Type B pancreatic cell (in vitro differentiated cells): ENCODE results near the gene POT1. TPM values are rescaled to one million over a fixed set of nuclear protein-coding genes. Genes with fewer than 3 reads are reported as not detected.

Experiments
- DNase-seq: peaks from one replicate; pipeline ENCODE4 v3.0.0; 2021; ENCODE audit warnings: mixed read lengths; ENCODE audit not compliant: unreplicated experiment; ENCODE audit errors: extremely low spot score
- H3K27ac Mint-ChIP-seq: 2 replicates; pipeline ENCODE4 v1.8.0; 2021; ENCODE audit warnings: mild to moderate bottlenecking, mixed read lengths
- H3K27me3 Mint-ChIP-seq: 2 replicates; pipeline ENCODE4 v1.8.0; 2021; ENCODE audit warnings: mixed read lengths
- H3K36me3 Mint-ChIP-seq: 2 replicates; pipeline ENCODE4 v1.8.0; 2021; ENCODE audit warnings: mixed read lengths
- H3K4me1 Mint-ChIP-seq: one replicate; pipeline ENCODE4 v1.8.0; 2021; ENCODE audit warnings: mixed read lengths; ENCODE audit not compliant: unreplicated experiment
- H3K4me3 Mint-ChIP-seq: 2 replicates; pipeline ENCODE4 v1.8.0; 2021; ENCODE audit warnings: mild to moderate bottlenecking, mixed read lengths
- H3K9me3 Mint-ChIP-seq: 2 replicates; pipeline ENCODE4 v1.8.0; 2021; ENCODE audit warnings: mixed read lengths
- total RNA-seq: library from RNA; stranded (reverse); gene quantifications from 2 replicates; pipeline ENCODE4 v1.2.1, GENCODE V29; 2021; ENCODE audit warnings: low replicate concordance
- TF ChIP-seq, protein P1 (sequence below): fragments of 200-600 bp; sonication (generic); conservative IDR thresholded peaks from 2 replicates; pipeline ENCODE4 v1.5.0; 2021; ENCODE audit warnings: antibody characterized with exemption, mild to moderate bottlenecking

The POT1 gene
- total RNA-seq, 1 donor from 2014 or later: 27.3 TPM

DNA sequence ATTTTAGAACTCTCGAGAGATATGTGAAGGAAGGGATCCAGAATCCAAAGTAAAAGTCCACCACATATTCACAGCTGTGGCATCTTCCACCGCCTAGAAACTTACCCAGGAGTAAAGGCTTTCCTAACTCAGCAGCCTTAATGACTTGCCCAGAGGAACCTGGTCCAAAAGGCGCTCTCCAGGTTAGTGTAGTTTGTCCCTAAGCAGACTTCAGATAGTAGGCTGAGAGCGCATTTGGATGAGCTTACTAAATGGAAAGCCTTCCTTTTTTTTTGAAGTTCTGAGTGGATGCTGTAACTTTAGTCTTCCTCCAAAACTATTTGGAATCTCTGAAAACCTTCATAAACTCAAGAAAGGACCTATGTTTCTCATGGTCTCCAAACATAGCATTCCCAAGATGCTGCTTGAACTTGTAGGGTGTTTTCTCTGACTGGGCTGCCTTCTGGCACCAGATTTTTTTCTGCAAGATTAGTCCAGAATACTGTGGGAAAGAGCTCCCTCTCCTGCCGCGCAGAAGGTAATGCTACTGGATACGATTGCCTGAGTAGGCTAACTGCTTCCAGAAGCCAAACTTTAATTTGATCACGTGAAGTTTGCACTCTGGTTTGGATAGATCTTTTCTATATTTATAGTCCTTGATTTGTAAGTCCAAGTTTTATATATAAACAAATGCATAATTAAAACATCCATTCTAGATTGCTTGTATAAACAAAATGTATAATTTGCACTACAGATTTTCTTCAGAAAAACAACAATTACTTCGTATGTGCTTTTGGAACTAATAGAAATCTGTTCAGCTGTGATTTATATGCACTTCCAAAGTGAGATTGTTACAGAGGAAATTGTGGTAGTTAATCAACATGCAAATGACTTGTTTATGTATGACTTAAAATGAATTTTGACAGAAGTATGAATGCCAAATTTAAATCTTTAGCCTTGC lies 144.5 kb downstream of the POT1 start:
- Mint-ChIP-seq H3K36me3 (no peaks in the 10 kb centered on the region), H3K9me3 (no peaks in the 10 kb centered on the region), H3K4me3 (no peak overlapping the region), H3K4me1 (no peaks in the 10 kb centered on the region), H3K27ac (no peak overlapping the region), H3K27me3 (no peaks in the 10 kb centered on the region)
- TF ChIP-seq, protein P1, sequence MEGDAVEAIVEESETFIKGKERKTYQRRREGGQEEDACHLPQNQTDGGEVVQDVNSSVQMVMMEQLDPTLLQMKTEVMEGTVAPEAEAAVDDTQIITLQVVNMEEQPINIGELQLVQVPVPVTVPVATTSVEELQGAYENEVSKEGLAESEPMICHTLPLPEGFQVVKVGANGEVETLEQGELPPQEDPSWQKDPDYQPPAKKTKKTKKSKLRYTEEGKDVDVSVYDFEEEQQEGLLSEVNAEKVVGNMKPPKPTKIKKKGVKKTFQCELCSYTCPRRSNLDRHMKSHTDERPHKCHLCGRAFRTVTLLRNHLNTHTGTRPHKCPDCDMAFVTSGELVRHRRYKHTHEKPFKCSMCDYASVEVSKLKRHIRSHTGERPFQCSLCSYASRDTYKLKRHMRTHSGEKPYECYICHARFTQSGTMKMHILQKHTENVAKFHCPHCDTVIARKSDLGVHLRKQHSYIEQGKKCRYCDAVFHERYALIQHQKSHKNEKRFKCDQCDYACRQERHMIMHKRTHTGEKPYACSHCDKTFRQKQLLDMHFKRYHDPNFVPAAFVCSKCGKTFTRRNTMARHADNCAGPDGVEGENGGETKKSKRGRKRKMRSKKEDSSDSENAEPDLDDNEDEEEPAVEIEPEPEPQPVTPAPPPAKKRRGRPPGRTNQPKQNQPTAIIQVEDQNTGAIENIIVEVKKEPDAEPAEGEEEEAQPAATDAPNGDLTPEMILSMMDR: peak; percentile 95
- DNase-seq: no peak

DNA sequence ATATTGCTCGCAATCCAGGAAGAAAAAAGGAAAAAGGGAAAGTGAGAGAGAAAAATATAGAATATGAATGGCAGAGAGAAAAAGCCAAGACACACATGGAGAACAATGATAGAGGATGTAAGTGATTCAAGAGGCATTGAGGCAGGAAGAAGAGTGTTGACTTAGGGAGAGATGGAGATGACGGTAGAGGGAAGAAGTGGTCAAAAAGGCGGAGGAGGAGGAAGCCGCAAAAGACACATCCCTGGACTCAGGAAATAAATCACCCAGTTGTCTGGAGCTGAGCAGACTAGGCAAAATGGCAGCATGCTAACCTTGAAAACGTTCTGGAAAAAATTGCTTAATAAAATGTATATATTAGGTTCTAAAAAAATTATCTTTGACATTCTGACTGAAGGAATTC lies 146.4 kb downstream of the POT1 start:
- H3K27ac Mint-ChIP-seq: no peak overlapping the region
- TF ChIP-seq, protein P1: no peak
- DNase-seq: no peak
- H3K9me3 Mint-ChIP-seq: no peaks in the 10 kb centered on the region
- no peaks in the 10 kb centered on the region for H3K27me3 Mint-ChIP-seq
- H3K4me1 Mint-ChIP-seq: no peaks in the 10 kb centered on the region
- no peaks in the 10 kb centered on the region for H3K36me3 Mint-ChIP-seq
- no peak overlapping the region for H3K4me3 Mint-ChIP-seq

- DNase-seq: no peak
- TF ChIP-seq, protein P1: no peak
- Mint-ChIP-seq H3K4me1 (no peaks in the 10 kb centered on the region), H3K4me3 (no peak overlapping the region), H3K27me3 (no peaks in the 10 kb centered on the region), H3K36me3 (no peaks in the 10 kb centered on the region), H3K9me3 (no peaks in the 10 kb centered on the region), H3K27ac (peak overlapping the region; percentile 11)
Observed at GRCh38 chr7:124781907-124782734, 147.5 kb downstream of the POT1 start.

- no peak for DNase-seq
- H3K9me3 Mint-ChIP-seq: no peaks in the 10 kb centered on the region
- H3K4me1 Mint-ChIP-seq: no peaks in the 10 kb centered on the region
- H3K27ac Mint-ChIP-seq: peak overlapping the region; percentile 11
- no peak overlapping the region for H3K4me3 Mint-ChIP-seq
- TF ChIP-seq, protein P1: no peak
- no peaks in the 10 kb centered on the region for H3K27me3 Mint-ChIP-seq
- no peaks in the 10 kb centered on the region for H3K36me3 Mint-ChIP-seq
Observed at GRCh38 chr7:124781418-124781817, 148.2 kb downstream of the POT1 start.

GRCh38 chr7:124780608-124781007 lies 149.0 kb downstream of the POT1 start:
- H3K27me3 Mint-ChIP-seq: no peaks in the 10 kb centered on the region
- TF ChIP-seq, protein P1: no peak
- no peaks in the 10 kb centered on the region for H3K9me3 Mint-ChIP-seq
- H3K4me3 Mint-ChIP-seq: no peak overlapping the region
- H3K4me1 Mint-ChIP-seq: no peaks in the 10 kb centered on the region
- H3K27ac Mint-ChIP-seq: no peak overlapping the region
- DNase-seq: no peak
- H3K36me3 Mint-ChIP-seq: no peaks in the 10 kb centered on the region
